ENCODE data around the gene CORO1C.

CORO1C gene

DNA sequence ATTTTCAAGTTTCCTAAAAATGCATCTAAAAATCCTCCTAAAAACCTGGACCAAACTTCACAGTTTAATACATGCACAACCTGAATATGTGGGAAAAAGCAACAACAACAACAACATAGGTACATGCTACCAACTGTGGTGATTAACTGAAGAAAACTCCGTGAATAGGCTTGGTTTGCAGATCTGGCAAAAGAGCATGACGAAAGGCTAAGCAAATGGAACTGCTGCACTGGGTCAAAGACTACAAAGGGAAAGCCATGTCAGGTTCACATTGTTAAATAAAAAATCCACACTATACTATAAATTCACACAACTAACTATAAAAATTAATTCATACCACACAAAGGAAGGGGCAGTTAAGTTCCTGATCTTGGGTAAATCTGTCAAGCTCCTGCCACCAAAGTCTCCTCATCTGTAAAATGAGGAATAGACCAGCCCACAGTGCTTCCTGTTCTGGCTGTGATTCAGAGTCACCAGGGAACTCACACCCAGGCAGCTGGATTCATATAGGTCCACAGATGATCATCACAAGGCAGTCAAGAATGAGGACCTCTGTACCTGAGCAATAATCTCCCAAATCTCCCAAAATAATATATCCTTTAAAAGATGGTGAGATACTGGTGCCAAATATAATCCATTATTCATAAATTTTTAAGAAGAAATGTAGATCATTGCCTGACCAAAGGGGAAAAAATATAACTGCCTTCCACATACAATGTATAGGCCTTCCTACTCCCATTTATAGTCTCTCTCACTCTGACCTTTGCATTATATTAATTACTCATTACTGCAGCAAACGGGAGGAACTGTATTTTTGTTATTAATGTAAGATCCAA, 7.0 kb downstream of the CORO1C start:
- no peak for DNase-seq (ENCODE audit: low read depth)

DNA sequence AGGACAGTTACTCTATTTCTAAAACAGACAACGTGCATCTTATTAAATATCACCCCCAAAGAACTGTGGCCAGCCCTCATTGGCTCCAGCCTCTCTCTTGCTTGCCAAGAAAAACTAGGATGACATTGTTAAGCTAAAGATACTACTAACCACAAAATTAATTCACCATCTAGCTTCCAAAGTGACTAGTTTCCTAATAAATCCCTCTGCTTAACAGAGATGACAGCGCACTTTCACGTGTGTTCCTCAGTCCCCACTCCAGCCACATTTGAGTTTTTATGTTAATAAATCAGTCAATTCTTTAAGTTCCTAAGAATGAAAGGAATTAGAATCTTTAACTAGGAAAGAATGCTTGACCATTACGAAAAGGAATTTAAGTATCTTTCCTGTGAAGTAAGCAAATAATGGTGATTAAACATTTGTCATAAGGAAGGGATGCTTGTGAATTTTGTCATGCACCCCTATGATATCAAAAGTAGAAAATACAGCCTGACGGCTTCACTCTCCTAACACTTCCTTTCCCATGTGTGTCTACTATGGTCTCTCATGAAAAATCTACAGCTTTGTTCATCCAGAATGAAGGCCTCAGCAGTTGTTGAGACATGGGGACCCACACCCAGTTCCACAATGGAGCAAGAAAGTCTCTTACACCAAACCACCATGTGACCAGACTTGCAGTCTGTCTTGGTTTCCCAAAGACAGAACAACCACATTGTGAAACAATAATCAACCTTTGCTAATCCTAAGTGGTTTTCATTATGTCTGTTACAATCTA, 8.1 kb downstream of the CORO1C start:
- DNase-seq (ENCODE audit: low read depth), result no peak

DNA sequence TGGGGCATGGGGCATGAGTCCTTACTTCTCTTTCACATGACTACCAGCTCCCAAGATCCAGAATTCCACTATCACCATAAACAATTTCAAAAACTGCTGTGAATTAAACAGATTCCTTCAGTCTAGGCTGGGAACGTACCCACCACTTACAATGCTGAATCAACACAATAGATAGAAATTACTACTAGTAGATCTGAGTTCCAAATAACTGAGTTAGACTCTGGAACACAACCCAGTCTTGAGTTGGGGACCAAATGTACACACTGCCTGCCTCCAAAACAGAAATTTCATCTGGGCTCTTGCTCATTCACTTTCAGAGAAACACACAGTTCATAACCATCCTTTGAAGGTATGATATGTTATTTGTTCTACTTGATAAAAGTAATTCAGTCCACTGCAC, 8.9 kb downstream of the CORO1C start:
- no peak for DNase-seq (ENCODE audit: low read depth)

DNA sequence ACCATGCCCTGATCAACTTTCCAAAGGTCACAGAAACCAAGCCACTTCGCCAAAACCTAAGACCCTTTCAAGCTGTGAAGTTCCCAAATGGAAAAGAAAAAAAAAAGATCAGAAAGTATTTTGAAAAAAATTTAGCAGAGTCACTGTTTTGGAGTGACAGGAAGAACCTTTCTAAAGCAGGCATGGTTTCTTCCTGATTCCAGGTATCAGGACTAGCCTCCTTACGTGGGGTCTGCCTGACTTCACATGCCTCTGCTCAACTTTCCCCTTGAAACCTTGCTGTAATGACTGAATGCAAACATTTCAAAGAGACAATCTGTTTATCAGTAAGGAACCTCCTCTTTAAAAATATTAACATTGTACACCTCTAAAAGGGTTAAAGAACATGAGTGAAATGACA, 9.5 kb downstream of the CORO1C start:
- no peak for DNase-seq (ENCODE audit: low read depth)

DNA sequence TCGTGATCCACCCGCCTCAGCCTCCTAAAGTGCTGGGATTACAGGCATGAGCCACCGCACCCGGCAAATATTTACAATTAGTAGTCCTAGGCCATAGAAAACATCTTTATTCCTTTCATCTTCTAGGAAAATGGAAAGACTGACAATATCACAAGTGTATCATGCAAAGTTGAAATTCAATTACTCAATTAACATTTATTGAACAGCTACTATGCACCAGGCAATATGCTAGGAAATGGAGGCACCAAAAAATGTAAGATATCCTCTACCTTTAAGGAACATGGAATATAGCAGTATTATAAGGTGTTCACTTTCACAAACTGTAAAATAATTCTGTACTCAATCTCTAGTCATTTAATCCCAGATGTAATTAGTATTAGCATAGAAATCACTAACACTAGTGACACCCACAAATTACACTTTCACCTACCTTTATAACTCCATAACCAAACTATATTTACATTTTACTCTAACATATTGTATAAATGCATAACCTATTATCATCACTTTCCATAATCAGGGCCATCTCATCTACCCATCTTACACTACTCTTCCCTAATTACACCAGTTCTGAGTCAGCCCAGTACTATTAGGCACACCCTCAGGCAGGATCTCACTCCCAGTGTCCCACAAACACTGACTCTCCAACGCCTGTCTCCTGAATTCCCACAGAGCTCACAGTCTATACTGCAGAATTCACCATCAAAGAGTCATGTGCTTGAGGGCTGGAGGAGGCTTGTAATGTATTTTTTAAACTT, 10.4 kb downstream of the CORO1C start:
- no peak for DNase-seq (ENCODE audit: low read depth)

DNA sequence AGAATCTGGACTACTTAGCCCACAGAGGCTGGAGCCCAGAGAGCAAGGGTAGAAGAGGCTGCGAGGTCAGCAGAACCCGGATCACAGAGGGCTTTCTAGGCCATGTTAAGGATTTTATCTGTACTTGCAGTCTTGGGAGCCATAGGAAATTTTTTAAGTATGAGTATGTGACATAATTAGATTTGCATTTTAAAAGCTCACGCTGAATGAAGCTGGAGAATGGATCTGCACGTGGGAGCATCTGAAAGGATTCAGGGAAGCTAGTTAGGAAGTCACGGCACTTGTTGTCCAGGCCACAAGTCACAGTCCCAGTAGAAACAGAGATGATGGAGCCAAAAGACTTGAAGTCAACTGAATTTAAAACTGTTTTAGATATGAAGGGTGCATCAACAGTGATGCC, 14.1 kb downstream of the CORO1C start:
- DNase-seq (ENCODE audit: low read depth), result no peak

DNA sequence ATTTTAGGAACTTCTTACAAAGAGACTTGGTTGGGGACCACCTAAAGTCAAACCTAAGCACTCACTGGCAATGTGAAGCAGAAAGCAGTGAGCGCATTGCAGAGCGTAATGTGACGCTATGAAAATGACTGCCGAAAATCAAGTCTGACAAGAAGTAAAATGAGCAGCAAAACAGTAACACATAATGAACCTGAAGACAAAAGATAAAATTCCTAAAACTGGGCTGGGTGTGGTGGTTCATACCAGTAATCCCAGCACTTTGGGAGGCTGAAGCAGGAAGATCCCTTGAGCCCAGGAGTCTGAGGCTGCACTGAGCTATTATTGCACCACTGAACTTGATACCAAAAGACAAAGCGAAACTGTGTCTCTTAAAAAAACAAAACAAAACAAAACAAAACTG, 16.5 kb downstream of the CORO1C start:
- DNase-seq (ENCODE audit: low read depth), result no peak

DNA sequence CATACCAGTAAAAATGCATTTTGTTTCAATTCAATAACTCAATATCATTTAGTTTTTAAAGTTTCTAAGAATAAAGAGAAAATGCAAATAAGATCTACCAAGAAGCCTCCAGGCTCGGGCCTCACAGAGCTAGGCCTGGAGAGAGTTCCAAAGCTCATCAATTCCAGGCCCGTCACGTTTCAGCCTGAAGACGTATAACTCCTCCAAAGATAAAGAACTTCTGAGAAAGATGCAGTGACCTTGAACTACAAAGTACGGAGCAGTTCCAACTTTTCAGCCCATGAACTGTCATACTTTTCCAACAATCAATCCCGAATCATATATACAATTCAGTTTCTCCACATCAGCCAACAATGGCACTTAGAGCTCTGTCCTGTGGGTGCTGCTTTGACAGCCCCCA, 17.8 kb downstream of the CORO1C start:
- DNase-seq (ENCODE audit: low read depth), result no peak

DNA sequence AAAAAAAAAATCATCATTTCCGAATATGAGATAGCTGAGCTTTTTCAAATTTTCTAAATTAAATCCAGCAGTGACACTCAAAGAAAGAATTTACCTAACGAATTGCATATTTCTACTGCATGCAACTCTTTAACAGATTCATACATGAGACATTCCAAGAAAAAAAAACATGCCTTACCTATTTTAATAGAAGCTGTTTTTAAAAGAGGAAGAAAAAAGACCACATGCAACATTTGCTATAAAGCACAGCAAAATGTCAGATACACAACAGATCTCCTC, 18.5 kb downstream of the CORO1C start:
- DNase-seq (ENCODE audit: low read depth), result no peak

DNA sequence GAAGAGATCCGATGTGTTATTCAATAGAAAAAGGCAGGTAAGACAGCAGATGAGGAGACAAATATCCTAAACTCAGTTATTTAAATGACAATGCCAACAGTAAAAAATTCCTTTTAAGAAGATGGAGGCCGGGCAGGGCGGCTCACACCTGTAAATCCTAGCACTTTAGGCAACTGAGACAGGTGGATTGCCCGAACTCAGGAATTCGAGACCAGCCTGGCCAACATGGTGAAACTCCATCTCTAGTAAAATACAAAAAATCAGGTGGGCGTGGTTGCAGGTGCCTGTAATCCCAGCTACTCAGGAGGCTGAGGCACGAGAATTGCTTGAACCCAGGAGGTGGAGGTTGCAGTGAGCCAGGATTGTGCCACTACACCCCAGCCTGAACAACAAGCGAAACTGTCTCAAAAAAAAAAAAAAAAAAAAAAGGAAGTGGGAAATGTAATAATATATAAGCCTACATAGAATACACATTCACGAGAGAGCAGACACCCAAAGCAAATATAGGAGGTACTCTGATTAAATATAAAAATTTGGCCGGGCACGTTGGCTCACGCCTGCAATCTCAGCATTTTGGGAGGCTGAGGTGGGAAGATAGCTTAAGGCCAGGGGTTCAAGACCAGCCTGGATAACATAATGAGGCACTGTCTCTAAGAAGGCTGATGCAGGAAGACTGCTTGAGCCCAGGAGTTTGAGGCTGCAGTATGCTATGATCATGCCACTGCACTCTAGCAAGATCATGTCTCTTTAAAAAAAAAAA, 19.0 kb downstream of the CORO1C start:
- no peak for DNase-seq (ENCODE audit: low read depth)

DNA sequence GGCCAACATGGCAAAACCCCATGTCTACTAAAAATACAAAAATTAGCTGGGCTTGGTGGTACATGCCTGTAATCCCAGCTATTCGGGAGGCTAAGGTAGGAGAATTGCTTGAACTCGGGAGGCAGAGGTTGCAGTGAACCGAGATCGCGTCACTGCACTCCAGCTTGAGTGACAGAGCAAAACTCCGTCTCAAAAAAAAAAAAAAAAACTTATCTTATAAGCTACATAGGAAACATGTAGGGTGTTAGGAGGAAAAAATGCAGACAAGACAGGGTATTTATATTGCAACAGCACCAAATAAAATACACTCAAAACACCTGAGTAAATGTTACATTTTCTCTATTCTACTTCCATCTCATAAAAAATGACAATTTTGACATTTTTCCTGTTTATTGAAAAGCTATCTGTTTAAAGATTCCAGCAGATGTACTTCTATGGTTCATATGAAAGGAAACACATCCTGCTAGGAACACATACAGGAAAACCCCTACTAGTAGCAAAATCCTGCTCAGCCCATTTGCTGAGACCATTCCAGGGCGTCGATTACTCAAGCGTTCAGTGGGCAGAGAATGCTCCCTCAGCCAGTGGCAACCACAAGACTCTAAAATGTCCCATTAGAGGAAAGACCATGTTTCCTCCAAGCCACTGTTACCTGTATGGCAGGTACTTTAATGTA, 19.7 kb downstream of the CORO1C start:
- no peak for DNase-seq (ENCODE audit: low read depth)

DNA sequence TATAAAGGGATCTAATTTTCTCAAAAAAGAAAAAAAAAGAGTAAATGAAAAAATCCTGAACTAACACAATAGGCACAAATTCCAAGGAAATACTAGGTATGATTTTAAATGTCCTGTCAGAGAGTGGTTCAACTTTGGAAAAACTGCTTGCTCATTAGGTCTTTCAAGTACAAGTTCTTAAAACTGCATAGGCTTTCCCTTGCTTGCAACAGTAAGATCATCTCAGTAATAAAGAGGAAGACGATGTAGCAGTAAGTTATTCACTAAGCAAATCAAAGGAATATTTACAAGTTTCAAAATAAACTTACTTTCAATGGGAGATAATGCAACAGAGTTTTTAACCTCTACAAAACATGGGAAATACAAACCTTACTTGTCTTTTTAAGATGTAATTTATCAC, 21.6 kb downstream of the CORO1C start:
- no peak for DNase-seq (ENCODE audit: low read depth)

DNA sequence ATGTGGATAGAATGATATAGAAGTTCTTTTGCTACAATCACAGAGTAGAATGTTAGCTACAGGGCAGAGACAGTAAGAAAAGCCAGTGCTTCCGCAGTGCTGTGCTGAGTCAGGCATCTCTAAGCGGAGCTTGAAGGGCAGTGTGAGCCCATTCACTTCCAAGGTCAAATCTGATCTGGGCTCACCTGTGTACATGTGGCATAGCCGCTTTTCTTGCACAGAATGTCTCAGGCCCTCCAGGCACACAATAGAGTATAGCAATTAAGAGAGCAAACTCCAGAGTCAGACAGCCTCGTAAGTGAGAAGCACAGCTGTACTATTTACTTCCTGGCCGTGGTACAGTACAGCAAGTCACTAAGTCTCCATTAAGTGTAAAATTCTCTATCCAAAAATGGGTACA, 26.8 kb downstream of the CORO1C start:
- no peak for DNase-seq (ENCODE audit: low read depth)

DNA sequence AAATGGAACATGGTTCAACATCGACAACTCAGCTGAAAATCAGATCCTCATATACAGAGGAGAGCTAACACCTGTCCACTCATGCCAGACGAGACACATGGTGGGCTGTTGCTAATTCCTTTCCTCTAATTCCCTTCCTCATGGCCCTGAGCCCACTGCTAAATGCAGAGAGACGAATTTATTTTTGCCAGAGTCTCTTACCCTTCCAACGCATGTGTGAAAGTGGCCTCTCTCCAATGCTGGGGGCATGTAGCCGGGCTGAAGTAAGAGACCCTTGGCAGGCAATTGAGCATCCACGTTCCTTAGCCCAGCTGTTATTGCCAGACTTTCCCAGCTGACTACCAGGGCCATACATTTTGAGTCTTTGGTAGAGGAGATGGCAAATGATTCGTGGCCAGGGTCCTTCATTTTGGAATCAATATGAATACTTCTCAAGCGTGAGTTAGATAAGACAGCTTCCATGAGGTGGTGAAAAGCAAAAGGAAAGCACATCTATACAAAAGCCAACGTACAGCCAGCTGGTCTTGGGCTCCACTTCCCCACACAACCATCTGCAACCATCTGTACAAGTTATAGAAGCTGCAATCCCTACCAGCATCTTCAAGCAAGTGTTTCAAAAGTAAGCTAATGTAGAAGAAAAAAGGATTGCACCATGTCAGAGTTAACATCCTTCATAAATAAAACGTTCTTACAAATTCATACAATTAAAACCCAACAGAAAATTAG, 28.6 kb downstream of the CORO1C start:
- DNase-seq (ENCODE audit: low read depth), result no peak

DNA sequence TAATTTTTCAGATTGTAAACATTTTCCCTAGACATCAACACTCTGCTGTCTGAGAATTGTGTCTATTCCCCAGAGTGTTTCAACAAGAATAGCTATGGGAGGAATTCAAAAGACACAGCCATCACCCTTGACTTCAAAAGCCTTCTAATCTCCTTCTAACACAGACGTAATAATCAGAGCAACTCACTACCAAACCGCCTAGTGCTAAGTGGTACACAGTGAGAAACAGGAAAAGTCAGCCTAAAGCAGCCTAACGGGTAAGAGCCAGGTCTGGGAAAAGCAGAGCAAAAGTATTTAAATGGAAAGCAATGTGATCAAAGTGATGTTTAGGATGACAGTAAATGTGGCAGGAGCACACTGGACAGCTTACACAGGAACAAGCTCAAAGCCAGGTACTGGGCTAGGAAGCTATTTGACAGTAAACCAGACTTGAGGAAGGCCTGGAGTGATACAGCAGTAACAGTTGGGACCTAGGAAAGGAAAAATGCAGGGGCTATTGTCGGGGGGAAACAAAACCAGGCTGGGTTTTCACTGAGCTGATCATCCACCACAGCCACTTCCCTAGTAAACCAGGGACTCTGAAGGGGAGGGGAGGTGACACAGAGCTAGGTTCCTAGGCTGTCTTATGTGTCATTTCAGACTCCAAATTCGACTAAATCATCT, 29.4 kb downstream of the CORO1C start:
- no peak for DNase-seq (ENCODE audit: low read depth)

DNA sequence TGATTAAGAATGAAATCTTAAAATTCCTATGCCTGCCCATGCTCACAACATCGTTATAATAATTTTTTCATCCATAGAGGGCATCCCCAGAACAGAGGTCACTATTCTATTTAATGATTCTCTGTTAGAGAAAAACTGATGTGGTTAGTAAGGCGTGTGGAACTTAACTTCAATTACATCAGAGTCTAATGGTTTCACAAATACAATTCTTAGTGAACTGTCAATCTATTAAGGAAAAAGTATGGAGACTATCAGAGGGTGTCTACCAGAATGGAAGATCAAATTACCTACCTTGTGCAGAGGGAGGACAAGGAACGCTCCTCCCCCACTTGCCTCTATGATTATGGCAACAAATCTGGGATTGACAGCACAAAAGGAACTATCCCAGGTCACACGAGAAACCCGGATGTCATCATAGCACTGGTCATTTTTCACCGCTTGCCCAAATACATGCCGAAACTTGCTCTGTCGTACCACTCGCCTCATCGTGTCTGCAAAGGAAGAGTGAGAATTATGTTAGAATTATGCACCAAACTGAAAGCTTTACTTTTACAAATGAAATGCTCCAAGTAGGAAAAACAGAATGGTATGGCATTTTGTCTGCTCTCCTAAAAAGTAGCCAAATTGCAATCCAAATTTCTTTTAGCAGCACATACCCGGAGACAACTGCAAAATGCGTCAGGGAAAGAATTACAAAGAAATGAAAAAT, 30.3 kb downstream of the CORO1C start:
- no peak for DNase-seq (ENCODE audit: low read depth)

DNA sequence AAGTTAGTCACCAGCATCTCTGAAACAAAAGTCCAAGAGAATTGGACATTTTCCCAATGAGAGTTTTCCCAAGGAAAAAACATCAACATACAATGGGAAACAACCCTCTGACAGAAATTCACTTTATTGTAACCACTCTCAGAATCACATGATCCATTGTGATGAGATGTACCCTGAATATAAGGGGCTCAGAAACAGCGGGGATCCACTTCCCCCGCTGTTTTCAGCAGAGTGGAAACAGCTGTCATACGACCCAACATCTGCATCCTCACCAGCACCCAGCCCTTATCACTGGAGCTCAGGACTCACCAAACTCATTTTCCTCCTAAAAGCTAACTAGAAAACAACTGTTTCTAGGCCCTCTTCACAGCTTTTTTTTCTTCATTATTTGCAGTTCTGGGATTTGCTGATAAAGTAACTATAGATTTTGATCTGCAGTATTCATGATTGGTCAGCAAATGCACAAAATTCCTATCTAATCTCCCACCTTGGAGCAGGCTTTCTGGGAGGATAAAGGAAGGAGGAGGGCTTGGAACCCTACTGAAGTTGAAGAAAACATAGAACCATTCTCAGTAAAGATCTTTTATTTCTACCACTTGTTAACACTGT, 31.3 kb downstream of the CORO1C start:
- DNase-seq (ENCODE audit: low read depth), result no peak

DNA sequence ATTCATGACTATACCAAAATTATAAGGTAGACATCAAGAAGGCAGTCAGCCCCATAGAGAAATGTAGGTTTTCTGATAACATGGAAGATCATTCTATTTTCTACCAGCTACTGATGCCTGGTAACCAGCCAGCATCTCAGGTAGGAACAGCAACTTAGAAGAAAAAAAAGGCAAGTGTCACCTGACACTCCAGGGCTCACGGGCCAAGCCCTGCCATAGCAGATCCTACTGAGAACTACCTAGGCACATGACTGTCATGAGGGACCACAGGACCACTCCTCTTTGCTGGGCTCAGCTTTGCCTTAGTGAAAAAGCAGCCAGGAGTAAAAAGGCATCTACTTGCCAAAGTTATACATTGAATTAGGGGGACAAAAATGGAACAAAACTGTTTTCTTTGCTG, 33.4 kb downstream of the CORO1C start:
- no peak for DNase-seq (ENCODE audit: low read depth)

DNA sequence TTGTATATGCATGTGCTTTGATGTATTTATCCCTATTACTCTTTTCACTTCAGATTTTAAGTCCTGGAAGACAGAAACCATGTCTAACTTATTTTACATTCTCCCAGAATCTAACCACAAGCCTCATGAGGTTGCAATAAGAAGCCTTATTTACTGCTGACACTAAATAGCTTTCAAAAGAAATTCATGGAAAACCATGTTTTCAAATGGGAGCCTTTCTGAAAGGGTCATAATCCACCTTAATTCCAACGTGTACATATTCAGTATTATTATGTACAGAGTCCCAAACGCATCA, 34.4 kb downstream of the CORO1C start:
- DNase-seq (ENCODE audit: low read depth), result no peak
